Naive thymus-derived CD4-positive, alpha-beta T cell (primary cell): ENCODE measurements around the gene EPB41L5. TPM values are rescaled to one million over a fixed set of nuclear protein-coding genes. Genes with fewer than 3 reads are reported as not detected.
"Not testable (repeated sequence)": the region's sequence is repeated elsewhere in the genome, so short reads cannot be mapped to it uniquely, and the experiment has no call there.

Experiments used
- ATAC-seq: fragments of 150-1000 bp; cut with Tn5 transposase; 2 replicates; pipeline ENCODE4 v1.10.0; 2021; ENCODE audit warnings: mild to moderate bottlenecking, moderate library complexity
- CTCF ChIA-PET: fragments of 350-600 bp; sonication (Branson Sonifier 250); formaldehyde crosslinking; loops from one replicate; lab custom pipeline; 2021; ENCODE audit warnings: antibody characterized with exemption; lab: Charles Lee
- POLR2A ChIA-PET: fragments of 350-600 bp; sonication (Branson Sonifier 250); formaldehyde crosslinking; loops from one replicate; lab custom pipeline; 2021; ENCODE audit warnings: antibody characterized with exemption, inconsistent platforms; lab: Charles Lee
- DNase-seq, 9 donors: peaks; one replicate each; pipeline versions ENCODE4 v3.0.0 to v3.0.0-alpha.2; 2020 to 2022; ENCODE audit warnings: mixed read lengths in 1 of 9
- H3K27ac ChIP-seq: one replicate; pipeline ENCODE4 v1.7.0; 2013; ENCODE audit warnings: mild to moderate bottlenecking, low read depth, low read length, moderate library complexity
- H3K27me3 ChIP-seq, 2 donors: one replicate each; pipeline ENCODE4 v1.7.0; 2013; ENCODE audit warnings: low read length in 2 of 2, mild to moderate bottlenecking in 2 of 2, moderate library complexity in 2 of 2; ENCODE audit not compliant: control insufficient read depth in 2 of 2, insufficient read depth in 2 of 2
- H3K36me3 ChIP-seq, 3 experiments: 1 replicate in 2 of 3; 2 replicates in 1 of 3; pipeline ENCODE4 v1.7.0; 2013; ENCODE audit warnings: low read length in 3 of 3, mild to moderate bottlenecking in 3 of 3, moderate library complexity in 1 of 3; ENCODE audit not compliant: insufficient read depth in 3 of 3, control insufficient read depth in 2 of 3
- H3K4me1 ChIP-seq, 2 donors: one replicate each; pipeline ENCODE4 v1.7.0; 2013; ENCODE audit warnings: low read length in 2 of 2, mild to moderate bottlenecking in 2 of 2, moderate library complexity in 1 of 2; ENCODE audit not compliant: control insufficient read depth in 2 of 2, insufficient read depth in 2 of 2
- H3K4me3 ChIP-seq: 2 replicates; pipeline ENCODE4 v1.7.0; 2013; ENCODE audit warnings: mild to moderate bottlenecking, low read length
- H3K9me3 ChIP-seq, 3 experiments: 1 replicate in 2 of 3; 2 replicates in 1 of 3; pipeline ENCODE4 v1.7.0; 2013; ENCODE audit warnings: low read length in 3 of 3; ENCODE audit not compliant: control insufficient read depth in 2 of 3
- H3K27ac Mint-ChIP-seq, 9 donors: one replicate each; pipeline ENCODE4 v1.8.0; 2020 to 2022; ENCODE audit warnings: mixed read lengths in 9 of 9, mild to moderate bottlenecking in 8 of 9, moderate library complexity in 5 of 9, inconsistent platforms in 2 of 9
- H3K27me3 Mint-ChIP-seq, 5 donors: one replicate each; pipeline ENCODE4 v1.8.0; 2021 to 2022; ENCODE audit warnings: mixed read lengths in 5 of 5, mild to moderate bottlenecking in 1 of 5
- H3K36me3 Mint-ChIP-seq, 5 donors: one replicate each; pipeline ENCODE4 v1.8.0; 2020 to 2022; ENCODE audit warnings: mixed read lengths in 5 of 5, mild to moderate bottlenecking in 3 of 5, inconsistent platforms in 1 of 5
- H3K4me1 Mint-ChIP-seq, 7 donors: one replicate each; pipeline ENCODE4 v1.8.0; 2020 to 2022; ENCODE audit warnings: mixed read lengths in 7 of 7, mild to moderate bottlenecking in 3 of 7, inconsistent platforms in 1 of 7
- H3K4me3 Mint-ChIP-seq, 10 donors: one replicate each; pipeline ENCODE4 v1.8.0; 2020 to 2022; ENCODE audit warnings: mild to moderate bottlenecking in 10 of 10, mixed read lengths in 10 of 10, moderate library complexity in 6 of 10, inconsistent platforms in 2 of 10
- H3K9me3 Mint-ChIP-seq, 11 donors: one replicate each; pipeline ENCODE4 v1.8.0; 2020 to 2022; ENCODE audit warnings: mixed read lengths in 11 of 11, mild to moderate bottlenecking in 4 of 11, inconsistent platforms in 1 of 11, moderate library complexity in 1 of 11
- intact Hi-C, 2 donors: fragments of 100-400 bp; cut with micrococcal nuclease; formaldehyde crosslinking; loops; one replicate each; pipeline ENCODE4 v1.15.1; 2023
- polyA plus RNA-seq, 2 donors: library from polyadenylated mRNA; unstranded; fragments of 300-500 nt; fragmentation: Illumina TruSeq; gene quantifications; one replicate each; pipeline ENCODE4 v1.2.3, GENCODE V29; 2021
- total RNA-seq, 6 experiments: library from RNA in 5 of 6; stranded (reverse) in 5 of 6; gene quantifications; 1 replicate in 5 of 6; 2 replicates in 1 of 6; pipeline ENCODE4 v1.2.3 and lab custom pipeline; 2021 to 2026

Gene EPB41L5
- total and polyA plus RNA-seq, 7 experiments from 2014 or later: 2.2 to 9.3 (median 6.5) TPM

DNA sequence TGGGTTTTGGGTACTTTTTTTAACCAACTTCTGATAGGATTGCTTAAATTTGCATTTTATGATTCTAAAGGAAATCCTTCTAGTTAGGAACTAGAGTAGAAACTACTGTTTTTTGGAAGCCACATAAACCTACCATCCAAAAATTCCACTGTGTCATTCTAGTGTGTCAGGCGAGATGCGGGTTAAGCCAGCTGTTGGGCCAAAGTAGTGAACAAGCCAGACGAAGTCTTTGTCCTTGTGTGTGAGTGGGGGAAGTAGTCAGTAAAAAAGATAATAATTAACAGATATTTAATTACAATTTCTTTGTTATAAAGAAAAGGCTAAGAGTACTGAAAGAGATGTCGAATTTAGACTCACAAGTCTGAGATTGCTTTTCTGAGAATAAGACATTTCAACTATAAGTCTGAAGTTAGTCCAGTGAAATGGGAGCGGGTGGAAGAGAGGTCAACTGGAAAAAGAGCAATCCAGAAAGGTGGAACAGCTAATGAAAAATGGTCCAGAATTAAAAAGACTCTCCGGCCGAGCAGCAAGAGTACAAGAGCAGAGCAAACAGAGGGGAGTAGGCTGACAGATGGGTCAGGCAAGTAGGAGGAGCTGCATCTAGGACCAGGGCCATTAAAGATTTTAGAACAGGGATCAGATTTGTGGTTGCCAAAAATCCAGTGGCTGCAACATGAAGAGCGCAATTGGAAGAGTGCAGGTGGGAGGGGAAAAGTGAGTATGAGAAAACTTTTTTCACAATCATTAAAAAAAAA lies 1.5 kb downstream of the EPB41L5 start:
- Mint-ChIP-seq H3K36me3 (peaks cover 0 to 12% (median 5%) of the 10 kb centered on the region in 5 donors), H3K27me3 (peaks cover 0 to 24% (median 0%) of the 10 kb centered on the region in 5 donors), H3K4me3 (peak overlapping the region; percentile 28 to 89 (median 85)), H3K9me3 (no peaks in the 10 kb centered on the region), H3K27ac (peak overlapping the region in 3 of 9 donors; percentile 16 to 73 (median 19)), H3K4me1 (peaks cover 8 to 41% (median 26%) of the 10 kb centered on the region in 7 donors)
- ATAC-seq: no peak
- Histone ChIP-seq H3K4me3 (no peak overlapping the region), H3K9me3 (no peaks in the 10 kb centered on the region), H3K4me1 (peaks cover 6% of the 10 kb centered on the region in 2 donors), H3K27ac (no peak overlapping the region), H3K27me3 (no peaks in the 10 kb centered on the region), H3K36me3 (peaks cover 0 to 3% (median 3%) of the 10 kb centered on the region in 3 experiments)
- ChIA-PET POLR2A (interaction anchor here (0.7 kb wide), 1 partner anchor 589 kb away, joined by 3 read pairs; no protein-coding TSS in a partner anchor), CTCF (no interaction called here)
- DNase-seq: no peak
- intact Hi-C loops: loop anchor here (5.0 to 10.0 kb wide), 4 partner anchors 300 to 2002 kb away; partner anchors contain the start of genes C2orf76 (in 1 of the 2), CCDC93 (in 1 of the 2), DBI (in 1 of the 2) and INHBB (in 1 of the 2)

- Mint-ChIP-seq H3K36me3 (peaks cover 0 to 20% (median 15%) of the 10 kb centered on the region in 5 donors), H3K4me1 (peaks cover 8 to 45% (median 31%) of the 10 kb centered on the region in 7 donors), H3K27me3 (peaks cover 0 to 26% (median 0%) of the 10 kb centered on the region in 5 donors), H3K4me3 (no peak overlapping the region), H3K9me3 (peaks cover 0 to 1% (median 0%) of the 10 kb centered on the region in 11 donors), H3K27ac (no peak overlapping the region)
- H3K4me1 ChIP-seq: peaks cover 6% of the 10 kb centered on the region in 2 donors
- intact Hi-C loops: loop anchor here (10.0 kb wide), 2 partner anchors 298 to 328 kb away; partner anchors contain the start of gene INHBB (in 1 of the 2)
- H3K36me3 ChIP-seq: peaks cover 0 to 3% (median 3%) of the 10 kb centered on the region in 3 experiments
- no peak overlapping the region for H3K4me3 ChIP-seq
- POLR2A ChIA-PET: no interaction called here
- no peak for DNase-seq
- CTCF ChIA-PET: no interaction called here
- H3K9me3 ChIP-seq: no peaks in the 10 kb centered on the region
- no peak for ATAC-seq
- H3K27me3 ChIP-seq: no peaks in the 10 kb centered on the region
- no peak overlapping the region for H3K27ac ChIP-seq
Observed at GRCh38 chr2:120016800-120017199, 3.9 kb downstream of the EPB41L5 start.

GRCh38 chr2:120017201-120017600 lies 4.3 kb downstream of the EPB41L5 start:
- DNase-seq (no peak), ATAC-seq (no peak)
- Mint-ChIP-seq H3K9me3 (peaks cover 0 to 1% (median 0%) of the 10 kb centered on the region in 11 donors), H3K4me1 (peaks cover 6 to 43% (median 30%) of the 10 kb centered on the region in 7 donors), H3K36me3 (peaks cover 0 to 20% (median 15%) of the 10 kb centered on the region in 5 donors), H3K27ac (no peak overlapping the region), H3K4me3 (no peak overlapping the region), H3K27me3 (peaks cover 0 to 25% (median 0%) of the 10 kb centered on the region in 5 donors)
- Histone ChIP-seq H3K27me3 (no peaks in the 10 kb centered on the region), H3K36me3 (peaks cover 0 to 3% (median 3%) of the 10 kb centered on the region in 3 experiments), H3K4me3 (no peak overlapping the region), H3K9me3 (no peaks in the 10 kb centered on the region), H3K4me1 (peaks cover 4 to 6% of the 10 kb centered on the region in 2 donors), H3K27ac (no peak overlapping the region)
- POLR2A ChIA-PET: interaction anchor here (0.6 kb wide), 1 partner anchor 236 kb away, joined by 3 read pairs; no protein-coding TSS in a partner anchor
- intact Hi-C loops: loop anchor here (10.0 kb wide), 2 partner anchors 298 to 328 kb away; partner anchors contain the start of gene INHBB (in 1 of the 2)
- CTCF ChIA-PET: no interaction called here

DNA sequence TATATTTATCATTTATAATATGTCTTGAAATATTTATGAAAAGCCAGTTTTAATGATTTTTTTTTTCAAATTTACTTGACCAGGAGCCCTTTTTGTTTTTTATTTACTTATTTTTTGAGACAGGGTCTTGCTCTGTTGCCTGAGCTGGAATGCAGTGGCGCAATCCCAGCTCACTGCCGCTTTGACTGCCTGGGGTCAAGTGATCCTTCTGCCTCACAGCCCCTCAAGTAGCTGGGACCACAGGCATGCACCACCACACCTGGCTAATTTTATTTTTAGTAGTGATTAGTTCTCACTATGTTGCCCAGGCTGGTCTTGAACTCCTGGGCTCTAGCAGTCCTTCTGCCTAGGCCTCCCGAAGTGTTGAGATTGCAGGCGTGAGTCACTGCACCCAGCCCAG lies 5.7 kb downstream of the EPB41L5 start:
- H3K9me3 Mint-ChIP-seq: peaks cover 0 to 5% (median 0%) of the 10 kb centered on the region in 11 donors
- H3K27ac Mint-ChIP-seq: no peak overlapping the region
- H3K27me3 Mint-ChIP-seq: peaks cover 0 to 24% (median 0%) of the 10 kb centered on the region in 5 donors
- intact Hi-C loops: loop anchor here (10.0 kb wide), 2 partner anchors 296 to 326 kb away; partner anchors contain the start of gene INHBB (in 1 of the 2)
- ChIA-PET CTCF (no interaction called here), POLR2A (no interaction called here)
- DNase-seq: no peak
- no peak overlapping the region for H3K4me3 ChIP-seq
- no peaks in the 10 kb centered on the region for H3K4me1 ChIP-seq
- peaks cover 0 to 34% (median 20%) of the 10 kb centered on the region in 5 donors for H3K36me3 Mint-ChIP-seq
- peaks cover 0 to 3% (median 0%) of the 10 kb centered on the region in 3 experiments for H3K36me3 ChIP-seq
- H3K27ac ChIP-seq: no peak overlapping the region
- peaks cover 3 to 37% (median 25%) of the 10 kb centered on the region in 7 donors for H3K4me1 Mint-ChIP-seq
- no peak for ATAC-seq
- no peaks in the 10 kb centered on the region for H3K9me3 ChIP-seq
- no peak overlapping the region for H3K4me3 Mint-ChIP-seq
- H3K27me3 ChIP-seq: no peaks in the 10 kb centered on the region

GRCh38 chr2:120020554-120020953 lies 7.7 kb downstream of the EPB41L5 start:
- Histone ChIP-seq H3K27me3 (no peaks in the 10 kb centered on the region), H3K4me1 (no peaks in the 10 kb centered on the region), H3K4me3 (no peak overlapping the region), H3K27ac (no peak overlapping the region), H3K36me3 (peaks cover 0 to 3% (median 0%) of the 10 kb centered on the region in 3 experiments), H3K9me3 (no peaks in the 10 kb centered on the region)
- no peak overlapping the region for H3K4me3 Mint-ChIP-seq
- DNase-seq (no peak), ATAC-seq (no peak)
- H3K27ac Mint-ChIP-seq: no peak overlapping the region
- ChIA-PET POLR2A (interaction anchor here (0.7 kb wide), 1 partner anchor 158 kb away, joined by 4 read pairs; no protein-coding TSS in a partner anchor), CTCF (interaction anchor here (0.7 kb wide), 1 partner anchor 156 kb away, joined by 3 read pairs; no protein-coding TSS in a partner anchor)
- intact Hi-C loops: no loop called here
- peaks cover 4 to 23% (median 10%) of the 10 kb centered on the region in 11 donors for H3K9me3 Mint-ChIP-seq
- H3K36me3 Mint-ChIP-seq: peaks cover 3 to 51% (median 39%) of the 10 kb centered on the region in 5 donors
- H3K4me1 Mint-ChIP-seq: peaks cover 0 to 21% (median 14%) of the 10 kb centered on the region in 7 donors
- H3K27me3 Mint-ChIP-seq: peaks cover 0 to 13% (median 0%) of the 10 kb centered on the region in 5 donors

DNA sequence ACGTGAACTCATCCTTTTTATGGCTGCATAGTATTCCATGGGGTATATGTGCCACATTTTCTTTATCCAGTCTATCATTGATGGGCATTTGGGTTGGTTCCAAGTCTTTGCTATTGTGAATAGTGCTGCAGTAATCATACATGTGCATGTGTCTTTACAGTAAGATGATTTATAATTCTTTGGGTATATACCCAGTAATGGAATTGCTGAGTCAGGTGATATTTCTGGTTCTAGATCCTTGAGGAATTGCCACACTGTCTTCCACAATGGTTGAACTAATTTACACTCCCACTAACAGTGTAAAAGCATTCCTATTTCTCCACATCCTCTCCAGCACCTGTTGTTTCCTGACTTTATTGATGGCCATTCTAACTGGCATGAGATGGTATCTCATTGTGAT lies 9.6 kb downstream of the EPB41L5 start:
- H3K4me3 ChIP-seq, H3K9me3 ChIP-seq, ATAC-seq, H3K27me3 ChIP-seq, H3K36me3 ChIP-seq, intact Hi-C loops, CTCF ChIA-PET, H3K27ac Mint-ChIP-seq, H3K4me3 Mint-ChIP-seq, DNase-seq, H3K27me3 Mint-ChIP-seq, H3K27ac ChIP-seq, POLR2A ChIA-PET, H3K4me1 ChIP-seq: not testable (repeated sequence)
- peaks cover 3 to 61% (median 46%) of the 10 kb centered on the region in 5 donors for H3K36me3 Mint-ChIP-seq
- peaks cover 4 to 29% (median 10%) of the 10 kb centered on the region in 11 donors for H3K9me3 Mint-ChIP-seq
- peaks cover 0 to 12% (median 4%) of the 10 kb centered on the region in 7 donors for H3K4me1 Mint-ChIP-seq
